Hematopoietic multipotent progenitor cell (in vitro differentiated cells): ENCODE data around the gene SOCS4. TPM values are rescaled to one million over a fixed set of nuclear protein-coding genes. Genes with fewer than 3 reads are reported as not detected.
"Not testable (repeated sequence)": the region's sequence is repeated elsewhere in the genome, so short reads cannot be mapped to it uniquely, and the experiment has no call there.

Source experiments
- DNase-seq, 3 donors: peaks; one replicate each; pipeline ENCODE4 v3.0.0-alpha.2; 2011 to 2015; ENCODE audit warnings: low read depth in 2 of 3, low spot score in 2 of 3
- total RNA-seq: library from RNA; depleted of rRNA; stranded (reverse); fragments of >200 nt; gene quantifications from one replicate; pipeline ENCODE4 v1.2.3, GENCODE V29; 2012

The SOCS4 gene, protein sequence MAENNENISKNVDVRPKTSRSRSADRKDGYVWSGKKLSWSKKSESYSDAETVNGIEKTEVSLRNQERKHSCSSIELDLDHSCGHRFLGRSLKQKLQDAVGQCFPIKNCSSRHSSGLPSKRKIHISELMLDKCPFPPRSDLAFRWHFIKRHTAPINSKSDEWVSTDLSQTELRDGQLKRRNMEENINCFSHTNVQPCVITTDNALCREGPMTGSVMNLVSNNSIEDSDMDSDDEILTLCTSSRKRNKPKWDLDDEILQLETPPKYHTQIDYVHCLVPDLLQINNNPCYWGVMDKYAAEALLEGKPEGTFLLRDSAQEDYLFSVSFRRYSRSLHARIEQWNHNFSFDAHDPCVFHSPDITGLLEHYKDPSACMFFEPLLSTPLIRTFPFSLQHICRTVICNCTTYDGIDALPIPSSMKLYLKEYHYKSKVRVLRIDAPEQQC
- total RNA-seq = 5.9 TPM

DNA sequence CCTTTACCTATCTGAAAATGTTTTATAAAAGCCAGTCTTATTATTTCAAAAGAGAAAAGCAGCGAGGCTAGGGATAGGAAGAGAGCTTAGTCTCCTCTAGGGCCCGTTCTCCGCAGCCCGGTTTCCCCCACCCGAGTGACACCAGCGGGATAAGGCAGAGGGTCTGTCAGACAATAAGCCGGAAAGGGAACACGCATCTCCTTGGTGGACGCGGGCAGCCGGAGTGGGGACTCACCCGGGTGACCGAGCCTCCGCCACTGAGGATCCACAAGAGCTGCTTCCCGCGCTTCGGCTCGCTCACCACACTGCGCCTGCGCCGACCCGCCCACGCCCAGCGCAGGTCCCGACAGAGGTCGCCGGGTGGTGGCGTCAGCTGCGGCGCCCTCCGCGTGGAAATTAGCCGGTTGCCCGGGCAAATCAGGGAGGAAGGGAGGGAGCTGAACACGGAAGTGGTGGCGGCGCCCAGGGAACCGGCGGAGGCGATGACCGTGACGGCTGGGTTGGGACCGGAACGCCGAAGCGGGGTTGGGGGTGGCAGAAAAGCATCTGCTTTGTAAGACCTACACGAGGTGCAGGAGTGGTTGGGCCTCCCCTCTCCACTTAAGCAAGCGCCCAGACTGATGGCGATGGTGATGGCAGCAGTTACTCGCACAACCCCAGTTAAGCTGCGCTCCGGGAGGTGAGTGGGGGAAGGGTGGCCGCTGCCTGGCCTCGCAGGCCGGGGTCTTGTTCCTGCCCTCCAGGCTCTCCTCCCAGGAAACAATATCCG lies at the start of gene SOCS4, which contains the start of gene WDHD1:
Gene SOCS4 (plus strand): TSS at position 444 of the 769 bp plus-strand sequence. CDS start 15,806 bp downstream, outside the sequence.
Gene WDHD1 (minus strand): TSS at position 307 of the 769 bp plus-strand sequence. CDS start 312 bp downstream, outside the sequence.
- DNase-seq = peak; percentile 91 to 95 (median 94)

DNA sequence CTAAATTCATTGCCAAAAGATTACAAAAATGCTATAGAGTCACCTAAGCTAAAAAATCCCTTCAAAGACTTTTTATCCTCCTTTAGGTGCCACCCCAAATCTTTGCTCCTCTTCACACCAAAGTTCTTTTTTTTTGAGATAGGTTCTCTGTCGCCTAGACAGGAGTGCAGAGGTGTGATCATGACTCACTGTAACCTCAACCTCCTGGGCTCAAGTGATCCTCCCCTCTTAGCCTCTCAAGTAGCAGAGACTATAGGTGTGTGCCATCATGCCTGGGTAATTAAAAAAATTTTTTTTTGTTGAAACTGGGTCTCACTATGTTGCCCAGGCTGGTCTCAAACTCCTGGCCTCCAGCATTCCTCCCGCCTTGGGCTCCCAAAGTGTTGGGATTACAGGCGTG lies 48.0 kb upstream of the SOCS4 start:
- DNase-seq = no peak

DNA sequence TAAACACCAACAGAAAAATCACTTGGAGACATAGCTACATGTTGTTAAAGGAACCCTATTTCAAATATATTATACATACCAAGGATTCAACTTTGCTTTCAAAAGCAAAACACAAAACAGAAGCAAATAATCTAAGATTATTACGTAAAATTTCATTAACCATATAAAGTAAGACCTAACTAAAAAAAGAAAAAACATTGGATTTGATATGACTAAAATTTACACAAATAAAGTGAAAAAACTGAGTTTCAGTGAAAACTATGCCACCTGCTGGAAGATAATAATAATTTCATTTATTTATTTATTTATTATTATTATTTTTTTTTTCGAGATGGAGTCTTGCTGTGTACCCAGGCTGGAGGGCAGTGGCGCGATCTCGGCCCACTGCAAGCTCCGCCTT lies 45.3 kb upstream of the SOCS4 start:
- DNase-seq = peak in 1 of 3 donors; percentile 48

DNA sequence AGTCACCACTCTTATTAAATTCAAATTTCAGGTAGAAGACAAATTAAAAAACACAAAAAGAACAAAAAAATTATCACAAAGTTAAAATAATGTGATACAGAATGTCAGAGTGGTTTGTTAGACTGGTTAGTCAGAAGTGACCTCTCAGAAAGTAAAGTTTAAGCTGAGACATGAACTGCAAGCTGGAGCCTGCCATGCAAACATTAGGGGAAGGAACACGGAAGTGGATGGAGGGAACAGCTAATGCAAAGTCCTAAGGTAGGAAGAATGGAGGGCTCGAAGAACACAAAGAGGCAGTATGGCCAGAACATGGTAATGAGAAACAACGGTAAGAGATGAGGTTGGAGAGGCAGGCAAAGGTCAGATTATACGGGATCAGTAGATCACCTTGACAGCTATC lies 41.9 kb upstream of the SOCS4 start:
- no peak for DNase-seq

DNA sequence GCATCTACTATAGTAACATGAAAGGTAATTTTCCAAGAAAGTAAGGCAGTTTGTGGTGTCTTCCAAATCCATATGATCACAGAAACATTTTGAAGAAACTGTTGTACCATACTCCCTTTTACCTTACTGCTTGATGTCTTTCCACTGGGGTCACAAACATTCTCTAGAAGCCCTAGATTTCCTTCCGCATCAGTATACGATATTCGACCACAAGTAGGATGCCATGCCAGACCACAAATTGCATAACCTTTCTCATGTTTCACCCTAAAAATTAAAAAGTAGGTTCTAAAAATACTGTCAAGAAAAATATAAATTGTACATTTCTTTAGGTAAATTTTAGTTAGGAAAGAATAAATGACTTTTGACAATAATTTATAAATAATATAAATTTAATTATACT lies 26.7 kb upstream of the SOCS4 start:
- DNase-seq = peak in 2 of 3 donors; percentile 44 to 78

DNA sequence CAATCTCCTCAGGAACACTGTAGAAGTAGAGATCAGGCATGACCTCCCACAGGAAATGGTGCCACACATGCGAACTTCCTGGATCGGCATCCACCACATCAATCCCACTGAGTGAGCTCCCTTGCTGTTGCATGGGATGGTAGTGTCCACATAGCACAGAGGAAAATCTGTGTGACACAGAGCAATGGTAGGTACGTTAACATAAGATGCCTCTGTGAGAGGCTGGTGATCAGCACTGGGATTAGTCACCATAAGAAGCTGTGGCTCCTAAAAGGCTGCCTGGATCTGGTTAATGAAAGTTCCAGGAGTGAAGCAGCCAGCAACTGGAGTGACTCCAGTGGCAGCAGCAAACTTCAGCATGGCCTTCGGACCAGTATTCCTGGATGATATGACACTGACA lies 22.0 kb upstream of the SOCS4 start:
- DNase-seq = no peak

DNA sequence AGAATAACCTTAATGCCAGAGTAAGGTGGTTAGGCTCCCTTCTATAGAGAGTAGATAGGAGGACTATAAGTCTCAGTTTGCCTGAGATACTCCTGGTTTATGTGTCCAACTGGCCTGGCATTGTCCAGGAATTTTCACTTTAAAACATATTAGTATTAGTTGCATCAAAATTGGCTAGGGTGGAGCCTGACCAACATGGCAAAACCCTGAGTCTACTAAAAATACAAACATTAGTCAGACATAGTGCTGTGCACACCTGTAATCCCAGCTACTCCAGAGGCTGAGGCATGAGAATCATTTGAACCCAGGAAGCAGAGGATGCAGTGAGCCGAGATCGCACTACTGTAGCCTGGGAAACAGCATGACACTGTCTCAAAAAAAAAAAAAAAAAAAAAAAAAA lies 12.0 kb upstream of the SOCS4 start:
- no peak for DNase-seq

DNA sequence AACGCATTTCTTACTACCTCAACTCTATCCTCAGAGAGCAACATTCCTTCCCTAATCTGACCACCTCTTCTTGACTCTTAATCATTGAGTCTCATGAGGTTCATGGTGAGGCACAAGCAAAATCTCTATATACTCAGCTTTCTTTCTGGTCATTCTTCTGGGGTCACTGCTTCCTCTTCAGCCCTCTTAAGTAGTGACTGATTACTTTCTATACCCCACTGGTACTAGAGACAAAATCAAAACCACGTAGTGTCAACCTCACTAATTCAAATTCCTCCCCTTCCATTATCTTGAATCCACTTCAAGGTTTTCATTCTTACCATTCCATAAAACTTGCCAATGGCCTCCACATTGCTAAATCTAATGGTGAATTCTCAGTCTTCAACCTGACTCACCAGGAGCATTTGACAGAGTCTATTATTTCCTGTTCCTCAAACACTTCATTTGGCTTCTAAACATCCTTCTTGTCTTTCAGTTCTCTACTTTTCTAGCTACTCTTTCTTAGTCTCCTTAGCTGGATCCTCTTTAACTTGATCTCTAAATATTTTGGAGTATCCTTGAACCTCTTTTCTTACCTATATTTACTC lies 7.0 kb upstream of the SOCS4 start:
- DNase-seq = no peak

DNA sequence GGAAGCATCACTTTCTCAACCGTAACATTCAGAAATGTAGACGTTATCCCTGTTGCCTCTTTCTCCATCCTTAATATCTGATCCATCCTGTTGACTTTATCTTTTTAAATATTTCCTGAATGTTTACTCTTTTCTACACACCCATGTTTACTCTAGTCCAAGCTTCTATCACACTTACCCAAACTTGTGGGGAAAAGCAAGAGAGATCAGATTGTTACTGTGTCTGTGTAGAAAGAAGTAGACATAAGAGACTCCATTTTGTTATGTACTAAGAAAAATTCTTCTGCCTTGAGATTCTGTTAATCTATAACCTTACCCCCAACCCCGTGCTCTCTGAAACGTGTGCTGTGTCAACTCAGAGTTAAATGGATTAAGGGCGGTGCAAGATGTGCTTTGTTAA lies 2.7 kb upstream of the SOCS4 start:
- DNase-seq = not testable (repeated sequence)

DNA sequence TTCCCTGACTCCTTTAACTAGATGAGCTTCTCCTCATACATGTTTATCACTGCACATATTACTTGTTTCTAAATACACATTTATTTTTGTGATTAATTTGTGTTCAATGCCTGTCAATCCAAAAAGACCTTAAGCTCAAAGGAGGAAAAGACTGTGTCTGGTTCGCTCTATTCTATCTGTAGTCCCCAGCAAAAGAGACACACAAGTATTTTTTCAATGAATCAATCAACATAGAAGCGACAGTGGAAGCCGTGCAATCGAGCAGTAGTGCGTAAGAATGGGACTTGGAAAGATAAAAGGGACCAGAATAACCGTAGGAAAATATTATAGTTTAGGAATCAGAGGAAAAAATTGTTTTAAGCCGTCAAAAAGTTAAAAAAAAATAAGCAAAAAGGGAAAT lies 1.1 kb upstream of the SOCS4 start:
- DNase-seq = no peak

DNA sequence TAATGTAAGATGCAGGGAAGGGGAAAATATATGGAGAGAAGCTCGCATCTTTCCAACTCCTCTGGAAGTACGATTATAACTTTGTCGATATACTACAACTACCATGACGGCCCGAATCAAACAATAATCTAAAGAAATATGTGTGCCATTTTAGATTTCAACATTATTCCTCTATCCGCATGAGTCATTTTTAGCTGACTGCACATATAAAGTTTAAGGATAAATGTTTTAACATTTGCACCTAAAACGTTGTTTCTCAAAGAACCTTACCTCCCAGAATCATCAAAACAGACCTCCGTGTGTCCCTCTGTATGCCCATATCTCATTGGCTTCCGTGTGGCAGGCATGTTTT lies 619 bp upstream of the SOCS4 start:
- no peak for DNase-seq

DNA sequence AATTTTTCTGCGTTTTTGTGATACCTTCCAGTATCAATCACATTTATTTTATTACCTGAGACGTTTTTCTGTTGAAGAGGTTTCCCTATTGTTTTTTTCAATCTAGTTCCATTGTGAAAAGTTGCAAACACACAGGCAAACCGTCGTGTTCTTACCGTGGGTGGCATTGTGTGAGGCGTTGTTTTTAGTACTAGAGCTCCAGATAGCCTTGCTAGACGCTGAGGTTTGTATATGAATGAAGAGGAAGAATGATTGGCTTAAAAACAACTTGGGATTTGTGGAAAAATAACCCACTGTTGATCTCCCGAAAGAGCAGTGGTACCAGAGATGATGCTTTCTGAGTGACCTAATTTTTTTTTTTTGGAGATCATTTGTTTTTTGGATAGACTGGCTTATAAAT lies 1.0 kb downstream of the SOCS4 start:
- DNase-seq = no peak

DNA sequence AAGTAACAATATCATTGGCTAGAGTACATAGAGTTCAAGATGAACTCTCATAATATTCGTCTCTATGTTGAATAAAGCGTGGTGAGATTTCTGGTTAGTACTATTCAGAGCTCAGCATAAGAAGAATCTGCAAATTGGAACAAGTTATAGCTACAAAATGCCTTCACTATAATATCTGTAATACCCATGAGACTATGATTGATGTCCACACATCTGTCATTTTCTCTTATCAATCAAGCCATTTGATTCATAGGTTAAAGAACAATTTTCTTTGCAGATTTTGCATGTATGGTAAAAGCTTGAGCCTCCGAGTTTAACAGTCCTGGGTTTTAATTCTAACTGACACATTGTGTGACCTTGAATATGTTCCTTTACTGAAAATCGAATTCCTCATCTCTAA lies 1.4 kb downstream of the SOCS4 start:
- DNase-seq = no peak

DNA sequence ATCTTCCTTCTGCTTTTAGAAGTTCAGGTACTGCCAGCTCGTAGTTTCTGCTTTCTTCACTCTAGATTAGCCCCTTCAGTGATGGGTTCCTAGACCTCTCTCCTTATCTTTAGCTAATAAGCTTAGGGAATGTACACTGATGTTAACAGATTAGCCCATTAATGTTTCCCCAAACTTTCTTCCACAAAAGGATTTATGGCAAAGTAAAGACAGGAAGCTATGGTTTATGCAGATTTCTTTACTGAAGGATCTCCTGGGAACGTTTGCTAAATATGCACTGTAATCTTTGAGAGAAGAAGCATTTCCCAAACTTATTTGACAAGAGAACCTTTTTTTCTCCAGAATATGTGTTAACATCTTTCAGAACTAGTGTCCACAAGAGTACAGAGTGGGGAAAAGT lies 4.2 kb downstream of the SOCS4 start:
- no peak for DNase-seq

DNA sequence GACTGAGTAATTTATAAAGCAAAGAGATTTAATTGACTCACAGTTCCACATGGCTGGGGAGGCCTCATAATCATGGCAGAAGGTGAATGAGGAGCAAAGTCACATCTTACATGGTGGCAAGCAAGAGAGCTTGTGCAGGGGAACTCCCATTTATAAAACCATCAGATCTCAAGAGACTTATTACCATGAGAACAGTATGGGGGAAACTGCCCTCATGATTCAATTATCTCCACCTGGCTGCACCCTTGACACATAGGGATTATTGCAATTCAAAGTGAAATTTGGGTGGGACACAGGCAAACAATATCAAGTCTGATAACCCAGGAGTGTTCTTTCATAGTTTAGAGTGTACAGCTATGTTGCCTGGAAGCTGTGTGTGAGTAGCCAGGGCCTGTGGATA lies 11.0 kb downstream of the SOCS4 start:
- not testable (repeated sequence) for DNase-seq

DNA sequence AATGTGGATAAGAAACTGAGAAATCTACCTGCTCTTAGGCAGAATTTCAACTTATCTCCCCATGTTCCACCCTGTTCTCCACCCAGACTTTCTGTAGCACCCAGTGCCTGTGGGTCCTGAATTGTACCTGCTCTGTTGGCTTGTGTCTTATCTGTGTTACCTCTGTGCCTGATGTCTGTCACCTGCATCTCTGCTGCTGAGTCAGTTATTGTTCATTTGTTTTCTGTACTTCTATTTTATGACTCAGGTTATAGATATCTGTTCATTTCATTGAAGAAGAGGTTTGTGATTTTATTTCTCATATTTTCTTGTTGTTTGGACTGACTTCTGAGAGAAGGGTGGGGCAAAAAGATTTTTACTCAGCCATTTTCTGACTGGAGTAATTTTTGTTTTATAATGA lies 11.7 kb downstream of the SOCS4 start:
- no peak for DNase-seq

DNA sequence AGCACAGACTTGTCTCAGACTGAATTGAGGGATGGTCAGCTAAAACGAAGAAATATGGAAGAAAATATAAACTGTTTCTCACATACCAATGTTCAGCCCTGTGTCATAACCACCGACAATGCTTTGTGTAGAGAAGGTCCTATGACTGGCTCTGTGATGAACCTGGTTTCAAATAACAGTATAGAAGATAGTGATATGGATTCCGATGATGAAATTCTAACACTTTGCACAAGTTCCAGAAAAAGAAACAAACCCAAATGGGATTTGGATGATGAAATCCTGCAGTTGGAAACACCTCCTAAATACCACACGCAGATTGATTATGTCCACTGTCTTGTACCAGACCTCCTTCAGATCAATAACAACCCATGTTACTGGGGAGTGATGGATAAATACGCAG lies 16.5 kb downstream of the SOCS4 start:
- no peak for DNase-seq

DNA sequence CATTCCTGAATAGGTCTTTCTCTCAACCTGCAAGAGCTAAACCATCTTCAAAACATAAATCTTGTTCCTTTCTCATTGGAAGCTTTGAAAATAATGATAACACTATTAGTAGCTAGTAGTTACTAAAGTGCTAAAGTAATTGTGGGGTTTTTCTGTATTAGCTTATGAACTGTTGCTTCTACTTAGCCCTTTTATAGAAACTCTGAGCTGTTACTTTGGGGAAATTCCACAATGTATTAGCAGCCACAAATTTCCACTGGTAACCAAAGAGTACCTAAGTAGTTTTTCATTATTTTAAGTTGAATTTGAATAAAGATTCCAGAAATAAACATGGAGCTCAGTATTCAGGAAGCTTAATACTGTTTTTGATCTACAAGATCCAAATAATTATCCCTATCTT lies 18.1 kb downstream of the SOCS4 start:
- DNase-seq = no peak

DNA sequence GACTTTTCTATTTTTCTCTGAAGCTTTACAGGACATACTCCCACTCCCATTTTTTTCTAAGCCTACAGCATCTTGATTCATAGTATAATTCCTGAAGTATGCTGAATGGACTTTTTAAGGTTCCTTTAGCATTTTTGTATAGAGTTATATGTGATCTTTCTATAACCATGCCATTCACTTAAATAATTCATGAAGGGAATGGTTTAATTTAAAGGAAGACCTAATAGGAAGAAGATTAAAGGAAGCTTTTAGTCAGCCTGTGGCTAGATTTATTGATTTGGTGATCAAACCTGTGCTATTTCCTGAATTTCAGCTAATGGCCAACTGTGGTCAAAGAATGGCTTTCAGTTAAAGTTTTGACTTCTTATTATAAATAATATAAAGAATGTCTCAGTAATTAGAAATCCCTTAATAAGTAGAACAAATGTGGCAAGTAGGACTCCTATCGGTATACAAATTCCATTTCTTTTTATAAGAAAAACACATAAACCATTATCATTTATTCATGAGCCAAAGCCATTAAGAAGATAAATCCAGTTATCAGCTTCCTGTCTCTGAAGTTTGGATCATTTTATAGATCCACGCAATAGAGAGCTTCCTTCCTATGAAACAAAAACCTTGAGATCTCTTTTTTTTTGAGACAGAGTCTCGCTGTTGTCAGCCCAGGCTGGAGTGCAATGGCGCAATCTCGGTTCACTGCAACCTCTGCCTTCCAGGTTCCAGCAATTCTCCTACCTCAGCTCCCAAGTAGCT lies 20.4 kb downstream of the SOCS4 start:
- DNase-seq = no peak

DNA sequence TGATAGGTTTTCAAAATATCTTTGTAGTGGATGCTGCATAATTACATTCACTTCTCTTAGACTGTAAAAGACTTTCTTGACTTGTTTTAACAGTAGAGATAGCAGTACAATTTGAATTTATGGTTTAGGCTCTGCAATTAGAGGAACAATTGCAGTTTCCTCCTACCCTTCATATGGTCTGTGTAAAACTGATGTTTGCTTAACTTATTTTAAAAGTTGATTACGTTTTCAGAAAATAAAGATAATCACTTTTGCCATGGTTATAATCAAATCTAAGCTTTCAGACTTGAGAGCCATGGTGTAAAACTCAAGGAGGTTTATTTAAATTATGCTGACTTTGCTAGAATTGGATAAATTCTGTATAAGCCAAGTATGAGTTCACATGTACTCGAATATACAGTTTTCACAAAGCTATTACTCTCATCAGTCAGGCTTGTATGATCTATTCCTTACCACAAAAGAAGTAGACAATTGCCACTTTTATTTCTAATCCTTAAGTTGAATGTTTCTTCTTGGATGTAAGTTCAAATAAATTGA lies 21.9 kb downstream of the SOCS4 start:
- DNase-seq = no peak

DNA sequence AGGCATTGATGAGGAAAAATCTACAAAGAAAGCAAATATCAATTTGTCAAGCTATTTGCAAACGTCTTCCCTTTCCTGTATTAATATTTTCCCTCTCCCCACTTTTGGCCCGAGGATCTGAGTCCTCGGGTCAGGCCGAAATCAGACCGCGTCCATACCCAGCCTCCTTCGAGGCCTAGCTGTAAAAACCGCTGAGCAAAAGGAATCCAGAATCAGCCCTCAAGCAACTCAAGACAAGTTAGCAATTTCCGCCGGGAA lies 24.1 kb downstream of the SOCS4 start:
- DNase-seq = no peak
